Neural cell (in vitro differentiated cells): ENCODE results near the gene MRPS10. TPM values are rescaled to one million over a fixed set of nuclear protein-coding genes. Genes with fewer than 3 reads are reported as not detected.

Experiments used
- H2AFZ ChIP-seq: fragments of 200-600, 300-800 bp; sonication (generic), shearing (Covaris generic); 2 replicates; pipeline ENCODE4 v1.6.0; 2014; ENCODE audit warnings: low read depth, mild to moderate bottlenecking, antibody characterized with exemption, low read length, moderate library complexity
- H3F3A ChIP-seq: fragments of 200-600 bp; shearing (Covaris generic); 2 replicates; pipeline ENCODE4 v1.6.1; 2016; ENCODE audit warnings: mild to moderate bottlenecking, moderate library complexity, mixed read lengths, antibody characterized with exemption, low read length; ENCODE audit not compliant: insufficient read depth, poor library complexity, severe bottlenecking
- H3K27ac ChIP-seq: fragments of 200-600, 300-800 bp; sonication (generic), shearing (Covaris generic); 2 replicates; pipeline ENCODE4 v1.5.1; 2014; ENCODE audit warnings: mild to moderate bottlenecking, low read length, moderate library complexity
- H3K27me3 ChIP-seq: fragments of 300-800, 200-600 bp; sonication (generic), shearing (Covaris generic); 2 replicates; pipeline ENCODE4 v1.6.0; 2014; ENCODE audit warnings: mild to moderate bottlenecking, low read depth, low read length, moderate library complexity; ENCODE audit not compliant: insufficient read depth
- H3K36me3 ChIP-seq: fragments of 300-800, 200-600 bp; sonication (generic), shearing (Covaris generic); 2 replicates; pipeline ENCODE4 v1.5.1; 2014; ENCODE audit warnings: mild to moderate bottlenecking, antibody characterized with exemption, low read length, moderate library complexity; ENCODE audit not compliant: insufficient read depth
- H3K4me2 ChIP-seq: fragments of 300-800, 200-600 bp; sonication (generic), shearing (Covaris generic); 2 replicates; pipeline ENCODE4 v1.6.0; 2014; ENCODE audit warnings: mild to moderate bottlenecking, low read length
- H3K4me3 ChIP-seq: fragments of 300-800, 200-600 bp; sonication (generic), shearing (Covaris generic); 2 replicates; pipeline ENCODE4 v1.5.1; 2014; ENCODE audit warnings: mild to moderate bottlenecking, low read length, moderate library complexity
- H3K79me2 ChIP-seq: fragments of 200-600 bp; shearing (Covaris generic); replicated peaks from 2 replicates; pipeline ENCODE4 v1.6.0; 2014; ENCODE audit warnings: mild to moderate bottlenecking, low read length, moderate library complexity; ENCODE audit not compliant: insufficient read depth
- H3K9ac ChIP-seq: fragments of 300-800, 200-600 bp; sonication (generic), shearing (Covaris generic); 2 replicates; pipeline ENCODE4 v1.6.1; 2016; ENCODE audit warnings: mild to moderate bottlenecking, low read length, mixed read lengths
- H3K9me2 ChIP-seq: fragments of 200-600 bp; shearing (Covaris generic); 2 replicates; pipeline ENCODE4 v1.6.1; 2016; ENCODE audit warnings: mild to moderate bottlenecking, low read length, mixed read lengths; ENCODE audit not compliant: insufficient read depth
- H3K9me3 ChIP-seq: fragments of 200-600, 300-800 bp; sonication (generic), shearing (Covaris generic); 2 replicates; pipeline ENCODE4 v1.6.1; 2016; ENCODE audit warnings: mild to moderate bottlenecking, mixed run types, low read length, moderate library complexity, mixed read lengths
- H4K20me1 ChIP-seq: fragments of 200-600 bp; shearing (Covaris generic); 2 replicates; pipeline ENCODE4 v1.6.1; 2016; ENCODE audit warnings: mild to moderate bottlenecking, mixed run types; ENCODE audit not compliant: insufficient read depth
- EP300 ChIP-seq: fragments of 450-650 bp; conservative IDR thresholded peaks from 2 replicates; pipeline ENCODE4 v1.6.1; 2014; ENCODE audit warnings: antibody characterized with exemption, mild to moderate bottlenecking, moderate library complexity; ENCODE audit not compliant: poor library complexity, severe bottlenecking
- EZH2 ChIP-seq: fragments of 200-600, 300-800 bp; shearing (Covaris generic), sonication (generic); IDR thresholded peaks from 2 replicates; pipeline ENCODE4 v1.6.1; 2014; ENCODE audit warnings: antibody characterized with exemption, low read length, borderline replicate concordance, mild to moderate bottlenecking; ENCODE audit not compliant: insufficient read depth, poor library complexity, severe bottlenecking
- MXI1 ChIP-seq: fragments of 450-650 bp; conservative IDR thresholded peaks from 2 replicates; pipeline ENCODE4 v1.6.1; 2014; ENCODE audit warnings: antibody characterized with exemption, mild to moderate bottlenecking; ENCODE audit not compliant: poor library complexity, severe bottlenecking
- POLR2AphosphoS5 ChIP-seq: IDR thresholded peaks from 2 replicates; pipeline ENCODE4 v1.6.1; 2012
- RAD21 ChIP-seq: fragments of 450-650 bp; conservative IDR thresholded peaks from 2 replicates; pipeline ENCODE4 v1.6.1; 2014; ENCODE audit warnings: antibody characterized with exemption, mild to moderate bottlenecking, moderate library complexity
- SMC3 ChIP-seq: fragments of 450-650 bp; conservative IDR thresholded peaks from 2 replicates; pipeline ENCODE4 v1.6.1; 2014; ENCODE audit warnings: antibody characterized with exemption, mild to moderate bottlenecking, moderate library complexity; ENCODE audit not compliant: poor library complexity
- TAF1 ChIP-seq: IDR thresholded peaks from 2 replicates; pipeline ENCODE4 v1.6.1; 2012; ENCODE audit warnings: low read depth
- polyA plus RNA-seq: library from polyadenylated mRNA; depleted of rRNA; stranded (reverse); fragments of >200 nt; gene quantifications from 2 replicates; pipeline ENCODE4 v1.2.3, GENCODE V29; 2014
- TF ChIP-seq, protein P1 (sequence below): IDR thresholded peaks from 2 replicates; pipeline ENCODE4 v1.6.1; 2012; ENCODE audit warnings: borderline replicate concordance
- TF ChIP-seq, protein P2 (sequence below): fragments of 450-650 bp; IDR thresholded peaks from 2 replicates; pipeline ENCODE4 v1.5.1; 2014; ENCODE audit warnings: antibody characterized with exemption, mild to moderate bottlenecking, moderate library complexity; ENCODE audit not compliant: poor library complexity, severe bottlenecking

MRPS10 gene
- polyA plus RNA-seq, 1 donor from 2014 or later: 37.4 TPM

DNA sequence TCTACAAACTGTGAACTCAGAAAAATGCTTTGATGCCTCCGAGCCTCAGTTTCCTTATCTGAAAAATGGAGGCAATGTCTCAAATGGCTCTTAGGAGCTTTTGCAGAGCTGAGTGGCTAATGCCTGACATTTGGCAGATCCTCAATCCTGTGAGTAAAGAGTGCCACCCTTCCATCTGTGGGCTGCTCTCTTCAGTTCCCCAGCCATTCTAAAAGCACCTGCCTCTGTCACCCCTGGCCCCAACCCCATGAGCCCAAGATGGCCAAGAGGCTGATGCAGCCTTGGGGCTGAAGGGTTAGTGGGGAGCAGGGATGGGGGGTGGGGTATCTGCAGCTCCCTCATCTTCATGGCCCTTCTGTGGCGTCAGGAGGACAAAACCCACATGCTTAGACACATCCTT is 59.0 kb downstream of the MRPS10 start:
- H3K79me2 ChIP-seq: no peaks in the 10 kb centered on the region
- H3K36me3 ChIP-seq: no peaks in the 10 kb centered on the region
- H3K27ac ChIP-seq: no peak overlapping the region
- no peaks in the 10 kb centered on the region for H3F3A ChIP-seq
- H3K9me3 ChIP-seq: no peaks in the 10 kb centered on the region
- no peak overlapping the region for H3K9ac ChIP-seq
- no peaks in the 10 kb centered on the region for H3K27me3 ChIP-seq
- TF ChIP-seq EZH2 (no peak), TAF1 (no peak), RAD21 (no peak), MXI1 (no peak), SMC3 (no peak), POLR2AphosphoS5 (no peak), EP300 (no peak)
- TF ChIP-seq, protein P1, sequence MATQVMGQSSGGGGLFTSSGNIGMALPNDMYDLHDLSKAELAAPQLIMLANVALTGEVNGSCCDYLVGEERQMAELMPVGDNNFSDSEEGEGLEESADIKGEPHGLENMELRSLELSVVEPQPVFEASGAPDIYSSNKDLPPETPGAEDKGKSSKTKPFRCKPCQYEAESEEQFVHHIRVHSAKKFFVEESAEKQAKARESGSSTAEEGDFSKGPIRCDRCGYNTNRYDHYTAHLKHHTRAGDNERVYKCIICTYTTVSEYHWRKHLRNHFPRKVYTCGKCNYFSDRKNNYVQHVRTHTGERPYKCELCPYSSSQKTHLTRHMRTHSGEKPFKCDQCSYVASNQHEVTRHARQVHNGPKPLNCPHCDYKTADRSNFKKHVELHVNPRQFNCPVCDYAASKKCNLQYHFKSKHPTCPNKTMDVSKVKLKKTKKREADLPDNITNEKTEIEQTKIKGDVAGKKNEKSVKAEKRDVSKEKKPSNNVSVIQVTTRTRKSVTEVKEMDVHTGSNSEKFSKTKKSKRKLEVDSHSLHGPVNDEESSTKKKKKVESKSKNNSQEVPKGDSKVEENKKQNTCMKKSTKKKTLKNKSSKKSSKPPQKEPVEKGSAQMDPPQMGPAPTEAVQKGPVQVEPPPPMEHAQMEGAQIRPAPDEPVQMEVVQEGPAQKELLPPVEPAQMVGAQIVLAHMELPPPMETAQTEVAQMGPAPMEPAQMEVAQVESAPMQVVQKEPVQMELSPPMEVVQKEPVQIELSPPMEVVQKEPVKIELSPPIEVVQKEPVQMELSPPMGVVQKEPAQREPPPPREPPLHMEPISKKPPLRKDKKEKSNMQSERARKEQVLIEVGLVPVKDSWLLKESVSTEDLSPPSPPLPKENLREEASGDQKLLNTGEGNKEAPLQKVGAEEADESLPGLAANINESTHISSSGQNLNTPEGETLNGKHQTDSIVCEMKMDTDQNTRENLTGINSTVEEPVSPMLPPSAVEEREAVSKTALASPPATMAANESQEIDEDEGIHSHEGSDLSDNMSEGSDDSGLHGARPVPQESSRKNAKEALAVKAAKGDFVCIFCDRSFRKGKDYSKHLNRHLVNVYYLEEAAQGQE: no peak
- TF ChIP-seq, protein P2, sequence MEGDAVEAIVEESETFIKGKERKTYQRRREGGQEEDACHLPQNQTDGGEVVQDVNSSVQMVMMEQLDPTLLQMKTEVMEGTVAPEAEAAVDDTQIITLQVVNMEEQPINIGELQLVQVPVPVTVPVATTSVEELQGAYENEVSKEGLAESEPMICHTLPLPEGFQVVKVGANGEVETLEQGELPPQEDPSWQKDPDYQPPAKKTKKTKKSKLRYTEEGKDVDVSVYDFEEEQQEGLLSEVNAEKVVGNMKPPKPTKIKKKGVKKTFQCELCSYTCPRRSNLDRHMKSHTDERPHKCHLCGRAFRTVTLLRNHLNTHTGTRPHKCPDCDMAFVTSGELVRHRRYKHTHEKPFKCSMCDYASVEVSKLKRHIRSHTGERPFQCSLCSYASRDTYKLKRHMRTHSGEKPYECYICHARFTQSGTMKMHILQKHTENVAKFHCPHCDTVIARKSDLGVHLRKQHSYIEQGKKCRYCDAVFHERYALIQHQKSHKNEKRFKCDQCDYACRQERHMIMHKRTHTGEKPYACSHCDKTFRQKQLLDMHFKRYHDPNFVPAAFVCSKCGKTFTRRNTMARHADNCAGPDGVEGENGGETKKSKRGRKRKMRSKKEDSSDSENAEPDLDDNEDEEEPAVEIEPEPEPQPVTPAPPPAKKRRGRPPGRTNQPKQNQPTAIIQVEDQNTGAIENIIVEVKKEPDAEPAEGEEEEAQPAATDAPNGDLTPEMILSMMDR: no peak
- no peak overlapping the region for H3K4me3 ChIP-seq
- no peaks in the 10 kb centered on the region for H4K20me1 ChIP-seq
- H2AFZ ChIP-seq: no peak overlapping the region
- H3K9me2 ChIP-seq: no peaks in the 10 kb centered on the region
- H3K4me2 ChIP-seq: no peak overlapping the region

DNA sequence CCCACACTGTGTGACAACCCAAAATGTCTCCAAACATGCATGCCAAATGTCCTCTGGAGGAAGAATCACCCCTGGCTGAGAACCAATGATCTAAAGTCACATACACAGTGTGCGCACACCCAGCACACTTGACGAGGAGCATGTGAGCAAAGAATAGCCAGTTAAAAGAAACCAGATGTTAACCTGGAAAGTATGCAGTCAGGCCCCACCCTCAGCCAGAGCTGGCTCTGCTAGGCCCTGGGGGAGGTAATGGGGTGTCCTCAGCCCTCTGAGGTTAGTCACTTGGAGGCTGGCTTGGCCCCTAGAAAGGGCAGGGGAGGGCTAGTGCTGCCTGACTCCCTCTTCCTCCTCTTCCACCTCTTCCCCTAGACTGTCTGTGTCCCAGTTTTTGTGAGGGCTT is 59.6 kb downstream of the MRPS10 start:
- Histone ChIP-seq H2AFZ (no peak overlapping the region), H3K79me2 (no peaks in the 10 kb centered on the region), H3K27me3 (no peaks in the 10 kb centered on the region), H3K9me2 (no peaks in the 10 kb centered on the region), H3K4me2 (no peak overlapping the region), H3K27ac (no peak overlapping the region), H3F3A (no peaks in the 10 kb centered on the region), H3K4me3 (no peak overlapping the region), H3K9me3 (no peaks in the 10 kb centered on the region), H3K9ac (no peak overlapping the region), H4K20me1 (no peaks in the 10 kb centered on the region), H3K36me3 (no peaks in the 10 kb centered on the region)
- TF ChIP-seq EP300: no peak
- TF ChIP-seq MXI1: no peak
- TF ChIP-seq, protein P1: no peak
- TF ChIP-seq RAD21: no peak
- no peak for TF ChIP-seq TAF1
- no peak for TF ChIP-seq SMC3
- TF ChIP-seq, protein P2: no peak
- no peak for TF ChIP-seq POLR2AphosphoS5
- TF ChIP-seq EZH2: no peak
